SU-DHL-6 (cell line): Measurements from ENCODE around the gene BLTP3B.
"Not testable (repeated sequence)": the region's sequence is repeated elsewhere in the genome, so short reads cannot be mapped to it uniquely, and the experiment has no call there.

Experiments used
- H2AFZ ChIP-seq: fragments of 200-600 bp; sonication (generic); 2 replicates; pipeline ENCODE4 v1.6.1; 2014; ENCODE audit warnings: low read depth, mild to moderate bottlenecking, moderate library complexity, mixed read lengths, antibody characterized with exemption, low read length; ENCODE audit not compliant: severe bottlenecking
- H3F3A ChIP-seq: fragments of 200-600 bp; shearing (Covaris generic); 2 replicates; pipeline ENCODE4 v1.6.0; 2016; ENCODE audit warnings: antibody characterized with exemption, mild to moderate bottlenecking; ENCODE audit not compliant: insufficient read depth
- H3K27ac ChIP-seq: fragments of 200-600 bp; sonication (generic); 2 replicates; pipeline ENCODE4 v1.5.1; 2016; ENCODE audit warnings: low read depth, mild to moderate bottlenecking, low read length, moderate library complexity, mixed read lengths
- H3K27me3 ChIP-seq: fragments of 200-600 bp; sonication (generic), shearing (Covaris generic); 2 replicates; pipeline ENCODE4 v1.6.0; 2014; ENCODE audit warnings: mild to moderate bottlenecking, low read length
- H3K36me3 ChIP-seq: fragments of 200-600 bp; sonication (generic); 2 replicates; pipeline ENCODE4 v1.6.1; 2014; ENCODE audit warnings: mild to moderate bottlenecking, low read length, mixed read lengths
- H3K4me2 ChIP-seq: fragments of 300-600, 200-600 bp; shearing (Covaris generic), sonication (generic); 2 replicates; pipeline ENCODE4 v1.6.0; 2014; ENCODE audit warnings: low read length, low read depth, mild to moderate bottlenecking; ENCODE audit not compliant: poor library complexity, severe bottlenecking
- H3K4me3 ChIP-seq: fragments of 200-600 bp; sonication (generic); 2 replicates; pipeline ENCODE4 v1.5.1; 2014; ENCODE audit warnings: antibody characterized with exemption, low read length, mild to moderate bottlenecking, mixed read lengths; ENCODE audit not compliant: insufficient read depth, poor library complexity, severe bottlenecking
- H3K79me2 ChIP-seq: fragments of 200-600 bp; sonication (generic); 2 replicates; pipeline ENCODE4 v1.6.1; 2014; ENCODE audit warnings: mild to moderate bottlenecking, low read length, moderate library complexity; ENCODE audit not compliant: insufficient read depth
- H3K9ac ChIP-seq: fragments of 200-600 bp; sonication (generic); 2 replicates; pipeline ENCODE4 v1.7.0; 2014; ENCODE audit warnings: mild to moderate bottlenecking, low read length
- H3K9me2 ChIP-seq: fragments of 200-600 bp; sonication (generic); replicated peaks from 2 replicates; pipeline ENCODE4 v1.6.1; 2014; ENCODE audit warnings: low read length; ENCODE audit not compliant: insufficient read depth
- H3K9me3 ChIP-seq: fragments of 200-600 bp; sonication (generic); 2 replicates; pipeline ENCODE4 v1.6.1; 2014; ENCODE audit warnings: low read length, mixed read lengths; ENCODE audit not compliant: insufficient read depth
- H4K20me1 ChIP-seq: fragments of 200-600 bp; sonication (generic); 2 replicates; pipeline ENCODE4 v1.6.1; 2014; ENCODE audit warnings: low read depth, mild to moderate bottlenecking, antibody characterized with exemption, low read length, moderate library complexity, mixed read lengths
- CTCF ChIP-seq: fragments of 200-600 bp; sonication (generic); IDR thresholded peaks from one replicate; pipeline ENCODE4 v1.5.1; 2017; ENCODE audit warnings: antibody characterized with exemption, mild to moderate bottlenecking, low read length, moderate library complexity; ENCODE audit not compliant: insufficient read depth, poor library complexity, severe bottlenecking
- EZH2phosphoT487 ChIP-seq: fragments of 200-600 bp; sonication (generic), shearing (Covaris generic); conservative IDR thresholded peaks from 2 replicates; pipeline ENCODE4 v1.6.1; 2018; ENCODE audit warnings: mild to moderate bottlenecking, antibody characterized with exemption, low read length, moderate library complexity, mixed read lengths

BLTP3B gene

GRCh38 chr12:100185361-100185894 lies 42.8 kb upstream of the BLTP3B start:
- H3K4me3 ChIP-seq = no peak overlapping the region
- no peaks in the 10 kb centered on the region for H3F3A ChIP-seq
- peaks cover 14% of the 10 kb centered on the region for H3K79me2 ChIP-seq
- TF ChIP-seq CTCF (no peak), EZH2phosphoT487 (no peak)
- no peaks in the 10 kb centered on the region for H3K27me3 ChIP-seq
- no peak overlapping the region for H2AFZ ChIP-seq
- H3K36me3 ChIP-seq = peaks cover 7% of the 10 kb centered on the region; the same call in 1 of the 2 replicates
- no peak overlapping the region for H3K27ac ChIP-seq
- H3K9me2 ChIP-seq = no peaks in the 10 kb centered on the region
- H4K20me1 ChIP-seq = no peaks in the 10 kb centered on the region; the same call in 1 of the 2 replicates
- H3K9ac ChIP-seq = no peak overlapping the region
- no peaks in the 10 kb centered on the region for H3K9me3 ChIP-seq
- no peak overlapping the region for H3K4me2 ChIP-seq

- Histone ChIP-seq H3K27me3 (no peaks in the 10 kb centered on the region), H3F3A (no peaks in the 10 kb centered on the region), H2AFZ (no peak overlapping the region), H3K9me3 (no peaks in the 10 kb centered on the region), H3K27ac (no peak overlapping the region), H3K9ac (no peak overlapping the region), H3K36me3 (peaks cover 8% of the 10 kb centered on the region), H3K79me2 (peaks cover 14% of the 10 kb centered on the region), H4K20me1 (no peaks in the 10 kb centered on the region; the same call in 1 of the 2 replicates), H3K4me3 (no peak overlapping the region), H3K4me2 (no peak overlapping the region), H3K9me2 (no peaks in the 10 kb centered on the region)
- no peak for TF ChIP-seq EZH2phosphoT487
Observed at GRCh38 chr12:100184549-100185145, 42.0 kb upstream of the BLTP3B start.

- H2AFZ ChIP-seq = no peak overlapping the region
- peaks cover 22% of the 10 kb centered on the region for H3K36me3 ChIP-seq
- H3K9ac ChIP-seq = no peak overlapping the region
- no peaks in the 10 kb centered on the region for H3K9me2 ChIP-seq
- TF ChIP-seq CTCF = no peak
- TF ChIP-seq EZH2phosphoT487 = no peak
- no peak overlapping the region for H3K4me2 ChIP-seq
- no peaks in the 10 kb centered on the region for H3K27me3 ChIP-seq
- H3K9me3 ChIP-seq = no peaks in the 10 kb centered on the region
- no peaks in the 10 kb centered on the region for H3F3A ChIP-seq
- H3K4me3 ChIP-seq = no peak overlapping the region
- H3K79me2 ChIP-seq = peaks cover 6% of the 10 kb centered on the region; the same call in 1 of the 2 replicates
- H3K27ac ChIP-seq = no peak overlapping the region
- H4K20me1 ChIP-seq = no peaks in the 10 kb centered on the region
Observed at GRCh38 chr12:100179252-100179651, 36.6 kb upstream of the BLTP3B start.

- H3K9me3 ChIP-seq, H3K27me3 ChIP-seq, H3K27ac ChIP-seq, H2AFZ ChIP-seq, H3K79me2 ChIP-seq, H3K4me2 ChIP-seq, H4K20me1 ChIP-seq, H3K4me3 ChIP-seq, H3K9ac ChIP-seq, H3K9me2 ChIP-seq, H3F3A ChIP-seq: not testable (repeated sequence)
- peaks cover 24% of the 10 kb centered on the region for H3K36me3 ChIP-seq
Observed at GRCh38 chr12:100176493-100176892, 33.8 kb upstream of the BLTP3B start.
